IMR-90 (cell line): Measurements from ENCODE around the gene RHBDL1. TPM values are rescaled to one million over a fixed set of nuclear protein-coding genes. Genes with fewer than 3 reads are reported as not detected.

Source experiments
- ATAC-seq: fragments of 200-7000 bp; cut with Tn5 transposase; 2 replicates; pipeline ENCODE4 v1.9.1; 2020; ENCODE audit warnings: low read depth, mild to moderate bottlenecking, moderate library complexity
- BruUV-seq: library from RNA; stranded (reverse); fragments of 400-500 nt; replicated peaks from 2 replicates; lab custom pipeline; 2021; lab: Mats Ljungman, UMichigan
- CTCF ChIA-PET: fragments of 300-600 bp; formaldehyde crosslinking; extraction: SDS; loops from one replicate; lab custom pipeline; 2021; ENCODE audit warnings: antibody characterized with exemption; lab: Yijun Ruan, JAX
- POLR2A ChIA-PET: fragments of 300-600 bp; sonication (Branson Sonifier 250); formaldehyde crosslinking; loops from one replicate; lab custom pipeline; 2022; ENCODE audit warnings: antibody characterized with exemption; ENCODE audit not compliant: unreplicated experiment; lab: Charles Lee
- DNase-seq: peaks from one replicate; pipeline ENCODE4 v3.0.0; 2013
- H2AFZ ChIP-seq: replicated peaks from 2 replicates; pipeline ENCODE3; 2013; ENCODE audit warnings: low read length, mild to moderate bottlenecking; ENCODE audit not compliant: poor library complexity
- H2AK5ac ChIP-seq: 2 replicates; pipeline ENCODE4 v1.6.1; 2013; ENCODE audit warnings: low read depth, low read length, inconsistent platforms
- H2AK9ac ChIP-seq: replicated peaks from 2 replicates; pipeline ENCODE3; 2013; ENCODE audit warnings: mild to moderate bottlenecking, low read depth, low read length, moderate library complexity; ENCODE audit not compliant: poor library complexity
- H2BK120ac ChIP-seq: 2 replicates; pipeline ENCODE4 v1.6.1; 2013; ENCODE audit warnings: low read depth, low read length, inconsistent platforms
- H2BK15ac ChIP-seq: 3 replicates; pipeline ENCODE4 v1.6.1; 2013; ENCODE audit warnings: low read depth, low read length, inconsistent platforms
- H2BK20ac ChIP-seq: 2 replicates; pipeline ENCODE4 v1.6.1; 2013; ENCODE audit warnings: low read depth, mild to moderate bottlenecking, inconsistent platforms, low read length, moderate library complexity
- H2BK5ac ChIP-seq: 2 replicates; pipeline ENCODE4 v1.6.1; 2013; ENCODE audit warnings: mild to moderate bottlenecking, low read depth, low read length, inconsistent platforms; ENCODE audit not compliant: poor library complexity, severe bottlenecking
- H3K14ac ChIP-seq: replicated peaks from 2 replicates; pipeline ENCODE4 v1.6.1; 2013; ENCODE audit warnings: low read depth, low read length, inconsistent platforms
- H3K18ac ChIP-seq: 2 replicates; pipeline ENCODE4 v1.6.1; 2013; ENCODE audit warnings: low read depth, low read length, control low read depth
- H3K23ac ChIP-seq: 2 replicates; pipeline ENCODE4 v1.6.1; 2013; ENCODE audit warnings: low read depth, low read length, inconsistent platforms
- H3K27ac ChIP-seq: 2 replicates; pipeline ENCODE4 v1.5.1; 2013; ENCODE audit warnings: mild to moderate bottlenecking, control low read depth, low read length; ENCODE audit not compliant: insufficient read depth
- H3K27me3 ChIP-seq: 2 replicates; pipeline ENCODE4 v1.6.1; 2013; ENCODE audit warnings: low read length; ENCODE audit not compliant: control insufficient read depth, insufficient read depth
- H3K36me3 ChIP-seq: 2 replicates; pipeline ENCODE4 v1.6.1; 2013; ENCODE audit warnings: low read length, mixed read lengths; ENCODE audit not compliant: control insufficient read depth, insufficient read depth
- H3K4ac ChIP-seq: 2 replicates; pipeline ENCODE4 v1.6.1; 2013; ENCODE audit warnings: low read depth, low read length, inconsistent platforms
- H3K4me1 ChIP-seq: 2 replicates; pipeline ENCODE4 v1.6.1; 2013; ENCODE audit warnings: low read length, mixed read lengths; ENCODE audit not compliant: control insufficient read depth, insufficient read depth
- H3K4me2 ChIP-seq: 2 replicates; pipeline ENCODE4 v1.6.1; 2013; ENCODE audit warnings: low read depth, mild to moderate bottlenecking, control low read depth, low read length, moderate library complexity
- H3K4me3 ChIP-seq: 2 replicates; pipeline ENCODE4 v1.5.1; 2013; ENCODE audit warnings: low read depth, mild to moderate bottlenecking, control low read depth, low read length, moderate library complexity; ENCODE audit not compliant: insufficient read depth
- H3K56ac ChIP-seq: 2 replicates; pipeline ENCODE4 v1.6.1; 2013; ENCODE audit warnings: low read length, inconsistent platforms; ENCODE audit not compliant: insufficient read depth; ENCODE audit errors: extremely low read depth
- H3K79me1 ChIP-seq, 2 experiments: 2 replicates each; pipeline ENCODE4 v1.6.1; 2013; ENCODE audit warnings: low read length in 2 of 2, inconsistent platforms in 1 of 2, low read depth in 1 of 2
- H3K9ac ChIP-seq: 2 replicates; pipeline ENCODE4 v1.6.1; 2013; ENCODE audit warnings: low read depth, low read length, control low read depth
- H3K9me1 ChIP-seq: 2 replicates; pipeline ENCODE4 v1.6.1; 2013; ENCODE audit warnings: low read length, inconsistent platforms; ENCODE audit not compliant: insufficient read depth
- H3K9me3 ChIP-seq: 2 replicates; pipeline ENCODE4 v1.6.1; 2013; ENCODE audit warnings: low read length; ENCODE audit not compliant: control insufficient read depth, insufficient read depth
- H4K20me1 ChIP-seq: 2 replicates; pipeline ENCODE4 v1.6.1; 2013; ENCODE audit warnings: low read length, inconsistent platforms; ENCODE audit not compliant: insufficient read depth
- H4K5ac ChIP-seq: 2 replicates; pipeline ENCODE4 v1.6.1; 2013; ENCODE audit warnings: mild to moderate bottlenecking, low read depth, low read length, control low read depth
- H4K8ac ChIP-seq, 2 experiments: 2 replicates each; pipeline ENCODE4 v1.6.1; 2013; ENCODE audit warnings: low read depth in 2 of 2, low read length in 2 of 2, control low read depth in 1 of 2, inconsistent platforms in 1 of 2
- H4K91ac ChIP-seq: 2 replicates; pipeline ENCODE4 v1.6.1; 2013; ENCODE audit warnings: low read depth, low read length, inconsistent platforms; ENCODE audit not compliant: insufficient read depth
- FOS ChIP-seq: fragments of 150-350 bp; IDR thresholded peaks from 2 replicates; pipeline ENCODE4 v1.6.1; 2016; ENCODE audit warnings: low read depth, low read length
- MAZ ChIP-seq: IDR thresholded peaks from 2 replicates; pipeline ENCODE4 v1.6.1; 2012; ENCODE audit warnings: low read depth, mild to moderate bottlenecking, low read length, improper control_type of control experiment, moderate library complexity, borderline replicate concordance
- POLR2A ChIP-seq: IDR thresholded peaks from 2 replicates; pipeline ENCODE4 v1.6.1; 2012; ENCODE audit warnings: mild to moderate bottlenecking, low read depth, low read length
- RCOR1 ChIP-seq: IDR thresholded peaks from 2 replicates; pipeline ENCODE4 v1.6.1; 2012; ENCODE audit warnings: mild to moderate bottlenecking, low read length, improper control_type of control experiment; ENCODE audit not compliant: insufficient replicate concordance
- WGBS, 2 experiments: methylation state at CpG; one replicate each; pipeline versions ENCODE4 v1.1.5 to v1.1.7; 2013; ENCODE audit warnings: missing lambda C conversion rate in 2 of 2; ENCODE audit not compliant: insufficient read length in 1 of 2; ENCODE audit errors: extremely low coverage in 2 of 2; 5-methylcytosine and 5-hydroxymethylcytosine counted together
- dilution Hi-C: fragments of 300-500 bp; cut with HindIII; formaldehyde crosslinking; loops from one replicate; pipeline ENCODE4 v1.14.3; 2018; ENCODE audit warnings: low sequenced_read_pairs; ENCODE audit not compliant: unreplicated experiment
- in situ Hi-C: fragments of 300-500 bp; cut with MboI; formaldehyde crosslinking; loops from 3 replicates; pipeline ENCODE4 v1.14.3; 2019; ENCODE audit warnings: low sequenced_read_pairs, inconsistent platforms, mixed read lengths
- intact Hi-C: fragments of 100-400 bp; cut with micrococcal nuclease; formaldehyde crosslinking; loops from 2 replicates; pipeline ENCODE4 v1.10.0; 2022
- polyA plus RNA-seq, 3 experiments: library from polyadenylated mRNA; depleted of rRNA; stranded (reverse); fragments of >200 nt; gene quantifications; 2 replicates each; pipeline ENCODE4 v1.2.3, GENCODE V29; 2012; ENCODE audit warnings: low replicate concordance in 1 of 3
- total RNA-seq: library from RNA; depleted of rRNA; stranded (reverse); fragments of >200 nt; gene quantifications from 2 replicates; pipeline ENCODE4 v1.2.3, GENCODE V29; 2012
- TF ChIP-seq, protein P1 (sequence below): fragments of 150-350 bp; IDR thresholded peaks from 2 replicates; pipeline ENCODE4 v1.6.1; 2017; ENCODE audit warnings: mild to moderate bottlenecking, antibody characterized with exemption, low read length, low read depth

RHBDL1 gene
- total and polyA plus RNA-seq, 2 of the 4 experiments (the other 2 are of a cell fraction) = 0.72 to 4.1 TPM

DNA sequence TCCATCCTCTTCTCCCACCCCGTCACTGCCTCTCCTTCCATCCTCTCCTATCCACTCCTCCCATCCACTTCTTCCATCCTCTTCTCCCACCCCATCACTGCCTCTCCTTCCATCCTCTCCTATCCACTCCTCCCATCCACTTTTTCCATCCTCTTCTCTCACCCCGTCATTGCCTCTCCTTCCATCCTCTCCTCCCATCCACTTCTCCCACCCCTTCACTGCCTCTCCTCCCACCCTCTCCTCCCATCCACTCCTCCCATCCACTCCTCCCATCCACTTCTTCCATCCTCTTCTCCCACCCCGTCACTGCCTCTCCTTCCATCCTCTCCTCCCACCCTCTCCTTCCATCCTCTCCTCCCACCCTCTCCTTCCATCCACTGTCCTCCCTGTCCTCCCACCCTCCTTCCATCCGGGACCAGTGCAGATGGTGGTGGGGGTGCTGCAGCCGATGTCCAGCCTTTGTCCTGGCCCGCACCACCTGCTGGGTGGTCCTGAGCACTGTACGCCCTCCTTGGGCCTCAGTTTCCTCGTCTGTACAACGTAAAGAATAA, 43.6 kb upstream of the RHBDL1 start:
- peaks cover 12% of the 10 kb centered on the region; the same call in 1 of the 2 replicates for H3K36me3 ChIP-seq
- H2BK15ac ChIP-seq = no peak overlapping the region
- H3K4me1 ChIP-seq = peaks cover 27% of the 10 kb centered on the region
- no peak overlapping the region for H3K18ac ChIP-seq
- H3K56ac ChIP-seq = no peak overlapping the region
- WGBS, 2 experiments = 41% methylated on average over 2 of the region's 9 CpGs; no CpG with 5 or more reads in 1 of the 2 experiments
- no TSS peak for BruUV-seq
- peaks cover 8% of the 10 kb centered on the region for H4K20me1 ChIP-seq
- no peak overlapping the region for H3K9ac ChIP-seq
- no peak overlapping the region for H4K91ac ChIP-seq
- peak overlapping the region; percentile 55 for H2AK9ac ChIP-seq
- ATAC-seq = no peak
- ChIA-PET CTCF (no interaction called here), POLR2A (no interaction called here)
- no peak overlapping the region for H4K8ac ChIP-seq
- TF ChIP-seq FOS (no peak), RCOR1 (no peak), POLR2A (no peak), MAZ (no peak)
- TF ChIP-seq, protein P1, sequence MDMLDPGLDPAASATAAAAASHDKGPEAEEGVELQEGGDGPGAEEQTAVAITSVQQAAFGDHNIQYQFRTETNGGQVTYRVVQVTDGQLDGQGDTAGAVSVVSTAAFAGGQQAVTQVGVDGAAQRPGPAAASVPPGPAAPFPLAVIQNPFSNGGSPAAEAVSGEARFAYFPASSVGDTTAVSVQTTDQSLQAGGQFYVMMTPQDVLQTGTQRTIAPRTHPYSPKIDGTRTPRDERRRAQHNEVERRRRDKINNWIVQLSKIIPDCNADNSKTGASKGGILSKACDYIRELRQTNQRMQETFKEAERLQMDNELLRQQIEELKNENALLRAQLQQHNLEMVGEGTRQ = no peak
- no peak overlapping the region for H3K14ac ChIP-seq
- no peak overlapping the region for H4K5ac ChIP-seq
- no peak overlapping the region for H3K4me2 ChIP-seq
- in situ Hi-C loops (no loop called here), dilution Hi-C loops (no loop called here), intact Hi-C loops (no loop called here)
- H2AFZ ChIP-seq = no peak overlapping the region
- no peak for DNase-seq
- no peaks in the 10 kb centered on the region for H3K27me3 ChIP-seq
- H2BK5ac ChIP-seq = no peak overlapping the region
- H3K9me3 ChIP-seq = no peaks in the 10 kb centered on the region
- no peak overlapping the region for H2AK5ac ChIP-seq
- no peak overlapping the region for H3K4me3 ChIP-seq
- H3K9me1 ChIP-seq = no peaks in the 10 kb centered on the region
- no peak overlapping the region for H2BK120ac ChIP-seq
- no peak overlapping the region for H3K4ac ChIP-seq
- H3K79me1 ChIP-seq = peaks cover 0 to 24% of the 10 kb centered on the region in 2 experiments; a peak in 2 of 4 replicates
- no peak overlapping the region for H3K23ac ChIP-seq
- H2BK20ac ChIP-seq = no peak overlapping the region
- no peak overlapping the region for H3K27ac ChIP-seq
